IMR-90 (cell line): Measurements from ENCODE around the gene NXN.

Experiments used
- FOS ChIP-seq: fragments of 150-350 bp; IDR thresholded peaks from 2 replicates; pipeline ENCODE4 v1.6.1; 2016; ENCODE audit warnings: low read depth, low read length
- MAFK ChIP-seq: IDR thresholded peaks from 2 replicates; pipeline ENCODE4 v1.6.1; 2012; ENCODE audit warnings: low read depth, low read length, improper control_type of control experiment
- RFX5 ChIP-seq: IDR thresholded peaks from 2 replicates; pipeline ENCODE4 v1.8.0; 2012; ENCODE audit warnings: low read depth, mild to moderate bottlenecking, low read length, moderate library complexity
- SMC3 ChIP-seq: fragments of 150-350 bp; IDR thresholded peaks from 2 replicates; pipeline ENCODE4 v1.6.1; 2016; ENCODE audit warnings: low read depth, mild to moderate bottlenecking, antibody characterized with exemption, low read length, moderate library complexity
- TF ChIP-seq, protein P1 (sequence below): conservative IDR thresholded peaks from 2 replicates; pipeline ENCODE4 v1.5.1; 2012; ENCODE audit warnings: mild to moderate bottlenecking, low read depth, low read length, improper control_type of control experiment

- TF ChIP-seq, protein P1, sequence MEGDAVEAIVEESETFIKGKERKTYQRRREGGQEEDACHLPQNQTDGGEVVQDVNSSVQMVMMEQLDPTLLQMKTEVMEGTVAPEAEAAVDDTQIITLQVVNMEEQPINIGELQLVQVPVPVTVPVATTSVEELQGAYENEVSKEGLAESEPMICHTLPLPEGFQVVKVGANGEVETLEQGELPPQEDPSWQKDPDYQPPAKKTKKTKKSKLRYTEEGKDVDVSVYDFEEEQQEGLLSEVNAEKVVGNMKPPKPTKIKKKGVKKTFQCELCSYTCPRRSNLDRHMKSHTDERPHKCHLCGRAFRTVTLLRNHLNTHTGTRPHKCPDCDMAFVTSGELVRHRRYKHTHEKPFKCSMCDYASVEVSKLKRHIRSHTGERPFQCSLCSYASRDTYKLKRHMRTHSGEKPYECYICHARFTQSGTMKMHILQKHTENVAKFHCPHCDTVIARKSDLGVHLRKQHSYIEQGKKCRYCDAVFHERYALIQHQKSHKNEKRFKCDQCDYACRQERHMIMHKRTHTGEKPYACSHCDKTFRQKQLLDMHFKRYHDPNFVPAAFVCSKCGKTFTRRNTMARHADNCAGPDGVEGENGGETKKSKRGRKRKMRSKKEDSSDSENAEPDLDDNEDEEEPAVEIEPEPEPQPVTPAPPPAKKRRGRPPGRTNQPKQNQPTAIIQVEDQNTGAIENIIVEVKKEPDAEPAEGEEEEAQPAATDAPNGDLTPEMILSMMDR = no peak
- TF ChIP-seq FOS = no peak
- TF ChIP-seq MAFK = no peak
- TF ChIP-seq SMC3 = no peak
- TF ChIP-seq RFX5 = no peak
These were observed 191.8 kb downstream of the NXN start for GRCh38 chr17:787641-788221.
